Activated T-helper 2 cell treated with anti-CD3 and anti-CD28 coated beads, Interferon-gamma antibody, Interleukin-2, Interleukin-4, amounts not matched to agents 10 μg/mL and 5 μg/mL and 100 μg/mL, durations not matched to agents 14 hours and 24 hours and 36 hours (primary cell): ENCODE measurements around the gene ZNF574. TPM values are rescaled to one million over a fixed set of nuclear protein-coding genes. Genes with fewer than 3 reads are reported as not detected.
"Not testable (repeated sequence)": the region's sequence is repeated elsewhere in the genome, so short reads cannot be mapped to it uniquely, and the experiment has no call there.

Experiments used
- DNase-seq: peaks from one replicate; pipeline ENCODE4 v3.0.0; 2021; ENCODE audit warnings: low spot score
- H3K27ac Mint-ChIP-seq: one replicate; pipeline ENCODE4 v1.8.0; 2021; ENCODE audit warnings: mixed read lengths
- H3K27me3 Mint-ChIP-seq: one replicate; pipeline ENCODE4 v1.8.0; 2021; ENCODE audit warnings: low read depth, mixed read lengths
- H3K36me3 Mint-ChIP-seq: one replicate; pipeline ENCODE4 v1.8.0; 2021; ENCODE audit warnings: low read depth, mixed read lengths
- H3K4me1 Mint-ChIP-seq: one replicate; pipeline ENCODE4 v1.8.0; 2021; ENCODE audit warnings: low read depth, mixed read lengths
- H3K4me3 Mint-ChIP-seq: one replicate; pipeline ENCODE4 v1.8.0; 2021; ENCODE audit warnings: low read depth, mild to moderate bottlenecking, moderate library complexity, mixed read lengths
- H3K9me3 Mint-ChIP-seq: one replicate; pipeline ENCODE4 v1.8.0; 2021; ENCODE audit warnings: mixed read lengths
- intact Hi-C: fragments of 100-400 bp; cut with micrococcal nuclease; formaldehyde crosslinking; loops from one replicate; pipeline ENCODE4 v1.15.1; 2023
- total RNA-seq: library from RNA; stranded (reverse); gene quantifications from 2 replicates; pipeline ENCODE4 v1.2.3, GENCODE V29; 2022

The ZNF574 gene, protein sequence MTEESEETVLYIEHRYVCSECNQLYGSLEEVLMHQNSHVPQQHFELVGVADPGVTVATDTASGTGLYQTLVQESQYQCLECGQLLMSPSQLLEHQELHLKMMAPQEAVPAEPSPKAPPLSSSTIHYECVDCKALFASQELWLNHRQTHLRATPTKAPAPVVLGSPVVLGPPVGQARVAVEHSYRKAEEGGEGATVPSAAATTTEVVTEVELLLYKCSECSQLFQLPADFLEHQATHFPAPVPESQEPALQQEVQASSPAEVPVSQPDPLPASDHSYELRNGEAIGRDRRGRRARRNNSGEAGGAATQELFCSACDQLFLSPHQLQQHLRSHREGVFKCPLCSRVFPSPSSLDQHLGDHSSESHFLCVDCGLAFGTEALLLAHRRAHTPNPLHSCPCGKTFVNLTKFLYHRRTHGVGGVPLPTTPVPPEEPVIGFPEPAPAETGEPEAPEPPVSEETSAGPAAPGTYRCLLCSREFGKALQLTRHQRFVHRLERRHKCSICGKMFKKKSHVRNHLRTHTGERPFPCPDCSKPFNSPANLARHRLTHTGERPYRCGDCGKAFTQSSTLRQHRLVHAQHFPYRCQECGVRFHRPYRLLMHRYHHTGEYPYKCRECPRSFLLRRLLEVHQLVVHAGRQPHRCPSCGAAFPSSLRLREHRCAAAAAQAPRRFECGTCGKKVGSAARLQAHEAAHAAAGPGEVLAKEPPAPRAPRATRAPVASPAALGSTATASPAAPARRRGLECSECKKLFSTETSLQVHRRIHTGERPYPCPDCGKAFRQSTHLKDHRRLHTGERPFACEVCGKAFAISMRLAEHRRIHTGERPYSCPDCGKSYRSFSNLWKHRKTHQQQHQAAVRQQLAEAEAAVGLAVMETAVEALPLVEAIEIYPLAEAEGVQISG
- total RNA-seq, result 15.7 and 16.6 TPM in 2 replicates

DNA sequence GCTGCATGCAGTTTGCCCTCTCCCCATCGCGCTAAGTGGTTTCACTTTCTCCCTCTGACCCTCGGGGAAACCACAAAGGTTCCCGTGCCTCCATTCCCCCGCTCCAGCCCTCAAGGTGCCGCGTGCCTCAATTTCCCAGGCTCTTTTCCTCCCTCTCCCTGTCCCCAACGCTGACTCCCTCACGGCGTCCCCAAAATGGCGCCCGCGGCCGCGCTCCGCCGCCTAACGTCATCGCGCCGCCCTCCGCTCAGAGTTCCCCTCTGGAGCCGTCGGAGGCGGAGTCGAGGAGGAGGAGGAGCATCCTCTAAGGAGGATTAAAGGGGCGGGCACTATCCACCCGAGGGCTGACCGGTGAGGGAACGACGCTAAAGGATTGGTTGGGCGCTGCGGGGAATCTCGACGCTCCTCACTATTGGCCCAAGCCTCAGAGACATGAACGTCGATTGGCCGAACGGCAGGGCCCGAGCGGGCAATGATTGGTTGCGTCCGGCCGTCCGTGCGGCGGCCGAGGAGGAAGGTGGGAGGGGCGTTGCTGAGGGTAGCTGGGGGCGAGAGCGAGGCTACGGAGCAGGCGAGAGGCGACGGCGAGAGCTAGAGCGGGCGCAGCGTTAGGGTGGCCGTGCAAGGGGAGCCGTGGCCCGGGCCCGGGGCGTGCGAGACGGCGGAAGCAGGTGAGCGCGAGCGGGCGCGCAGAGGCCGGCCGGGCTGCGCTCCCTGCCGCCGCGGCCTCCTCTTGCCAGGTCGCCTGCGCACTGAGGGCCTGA lies at the start of gene ZNF574:
ZNF574 (plus strand) TSS at position 551 of the 764 bp plus-strand sequence. CDS start 2,441 bp downstream, outside the sequence.
- Mint-ChIP-seq H3K9me3 (no peaks in the 10 kb centered on the region), H3K27me3 (peaks cover 3% of the 10 kb centered on the region), H3K36me3 (peaks cover 27% of the 10 kb centered on the region), H3K4me3 (peak within 1 kb of the TSS; percentile 97), H3K27ac (peak within 1 kb of the TSS; percentile 100), H3K4me1 (peaks cover 30% of the 10 kb centered on the region)
- DNase-seq, result peak; percentile 98
- intact Hi-C loops, result no loop called here

DNA sequence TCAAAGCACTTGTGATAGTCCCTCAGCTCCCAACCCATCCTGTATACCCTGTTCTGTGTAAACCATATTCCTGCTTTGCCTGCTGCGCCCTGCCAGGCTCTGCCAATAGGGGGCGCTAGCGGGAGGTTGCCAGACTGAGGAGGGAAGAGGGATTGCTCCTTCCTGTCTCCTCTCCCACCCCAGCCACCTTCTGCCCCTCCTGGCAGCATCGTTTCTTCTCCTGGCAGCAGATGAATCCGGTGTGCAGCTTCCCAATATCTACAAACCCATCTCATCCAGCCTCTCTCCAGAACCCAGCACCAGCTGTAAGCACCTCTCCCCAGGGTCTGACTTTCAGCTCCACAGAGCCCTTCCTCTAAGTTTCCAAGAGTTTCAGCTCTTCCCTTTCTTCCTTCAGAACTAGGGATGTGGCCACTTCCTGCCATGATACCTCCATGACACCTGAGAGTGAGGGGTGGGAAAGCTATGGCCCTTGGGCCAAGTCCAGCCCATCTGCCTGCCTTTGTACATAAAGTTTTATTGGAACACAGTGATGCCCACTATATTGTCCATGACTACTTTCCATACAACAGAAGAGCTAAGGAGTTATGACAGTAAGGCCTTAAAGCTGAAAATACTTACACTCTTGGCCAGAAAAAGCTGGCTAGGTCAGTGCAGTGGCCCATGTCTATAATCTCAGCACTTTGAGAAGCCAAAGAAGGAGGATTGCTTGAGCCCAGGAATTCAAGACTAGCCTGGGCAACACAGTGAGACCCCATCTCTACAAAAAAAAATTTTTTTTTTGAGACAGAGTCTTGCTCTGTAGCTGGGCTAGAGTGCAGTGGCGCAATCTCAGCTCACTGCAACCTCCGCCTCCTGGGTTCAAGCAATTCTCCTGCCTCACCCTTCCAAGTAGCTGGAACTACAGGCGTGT lies 47.4 kb upstream of the ZNF574 start:
- no peak overlapping the region for H3K4me3 Mint-ChIP-seq
- no peaks in the 10 kb centered on the region for H3K36me3 Mint-ChIP-seq
- H3K4me1 Mint-ChIP-seq, result no peaks in the 10 kb centered on the region
- DNase-seq, result no peak
- intact Hi-C loops, result no loop called here
- H3K27me3 Mint-ChIP-seq, result peaks cover 4% of the 10 kb centered on the region
- no peak overlapping the region for H3K27ac Mint-ChIP-seq
- no peaks in the 10 kb centered on the region for H3K9me3 Mint-ChIP-seq

DNA sequence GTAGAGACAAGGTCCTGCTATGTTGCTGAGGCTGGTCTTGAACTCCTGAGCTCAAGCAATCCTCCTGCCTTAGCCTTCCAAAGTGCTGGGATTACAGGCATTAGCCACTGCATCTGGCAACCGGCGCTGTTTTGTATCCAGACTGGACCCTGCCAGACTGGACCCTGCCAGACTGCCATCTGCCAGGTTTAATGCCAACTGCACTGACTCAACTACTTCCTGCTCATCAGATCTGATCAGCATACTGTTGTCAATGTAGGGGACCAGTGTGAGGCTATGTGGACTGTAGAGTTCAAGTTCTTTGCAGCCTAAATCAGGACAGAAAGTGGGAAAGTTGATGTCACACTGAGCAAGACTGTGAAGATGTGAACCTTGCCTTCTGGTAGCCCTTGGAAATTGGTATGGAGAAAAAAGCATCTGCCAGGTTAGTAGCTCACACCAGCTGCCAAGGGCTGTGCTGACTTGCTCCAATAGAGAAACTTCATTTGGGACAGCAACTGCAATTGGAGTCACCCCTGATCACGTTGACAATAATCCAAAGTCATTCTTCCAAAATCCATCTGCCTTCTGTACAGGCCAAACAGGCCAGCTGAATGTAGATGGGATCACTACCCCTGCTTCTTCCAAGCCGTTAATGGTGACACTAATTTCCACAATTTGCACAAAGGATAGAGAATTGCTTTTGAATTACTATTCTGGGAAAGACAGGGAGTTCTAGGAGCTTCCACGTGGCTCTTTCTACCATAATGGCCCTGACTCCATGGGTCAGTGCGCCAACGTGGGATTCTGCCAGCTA lies 45.1 kb upstream of the ZNF574 start:
- peaks cover 4% of the 10 kb centered on the region for H3K27me3 Mint-ChIP-seq
- no peaks in the 10 kb centered on the region for H3K36me3 Mint-ChIP-seq
- H3K4me3 Mint-ChIP-seq, result no peak overlapping the region
- H3K9me3 Mint-ChIP-seq, result no peaks in the 10 kb centered on the region
- H3K27ac Mint-ChIP-seq, result no peak overlapping the region
- H3K4me1 Mint-ChIP-seq, result peaks cover 3% of the 10 kb centered on the region
- no peak for DNase-seq
- intact Hi-C loops, result no loop called here

DNA sequence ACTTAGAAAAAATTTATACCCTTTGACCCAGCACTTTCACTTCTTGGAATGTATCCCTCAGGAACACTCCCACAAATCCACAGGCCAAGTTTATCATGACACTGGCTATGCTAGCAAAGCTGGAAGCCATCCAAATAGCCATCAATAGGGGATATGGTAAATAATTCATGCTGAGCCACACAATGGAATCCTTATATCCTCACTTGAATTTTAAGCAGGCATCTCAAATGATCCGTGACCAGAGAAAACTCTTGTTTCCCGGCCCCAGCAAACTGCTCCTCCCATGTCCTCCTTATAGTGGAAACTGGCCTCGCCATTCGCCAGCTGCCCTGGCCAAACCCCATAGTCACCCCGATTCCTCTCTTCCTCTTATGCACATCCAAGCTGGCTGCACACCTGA lies 43.5 kb upstream of the ZNF574 start:
- Mint-ChIP-seq H3K27ac (no peak overlapping the region), H3K36me3 (no peaks in the 10 kb centered on the region), H3K4me3 (no peak overlapping the region), H3K27me3 (peaks cover 4% of the 10 kb centered on the region), H3K4me1 (peaks cover 3% of the 10 kb centered on the region), H3K9me3 (no peaks in the 10 kb centered on the region)
- no peak for DNase-seq
- intact Hi-C loops, result no loop called here

DNA sequence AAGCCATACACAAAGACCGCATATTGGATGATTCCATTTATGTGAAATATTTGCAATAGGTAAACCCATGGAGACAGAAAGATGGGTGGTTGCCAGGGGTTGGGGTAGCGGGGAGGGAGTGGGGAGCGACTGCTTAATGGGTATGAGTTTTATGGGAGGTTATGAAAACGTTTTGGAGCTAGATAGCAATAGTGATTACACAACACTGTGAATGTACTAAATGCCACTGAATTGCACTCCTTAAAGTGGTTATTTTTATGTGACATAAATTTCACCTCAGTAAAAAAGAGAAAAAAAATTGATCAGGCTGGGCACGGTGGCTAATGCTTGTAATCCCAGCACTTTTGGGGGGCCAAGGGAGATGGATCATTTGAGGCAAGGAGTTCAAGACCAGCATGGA lies 42.6 kb upstream of the ZNF574 start:
- Mint-ChIP-seq H3K27me3 (peaks cover 4% of the 10 kb centered on the region), H3K4me1 (peaks cover 3% of the 10 kb centered on the region), H3K4me3 (no peak overlapping the region), H3K36me3 (no peaks in the 10 kb centered on the region), H3K27ac (no peak overlapping the region), H3K9me3 (no peaks in the 10 kb centered on the region)
- no peak for DNase-seq
- intact Hi-C loops, result no loop called here

DNA sequence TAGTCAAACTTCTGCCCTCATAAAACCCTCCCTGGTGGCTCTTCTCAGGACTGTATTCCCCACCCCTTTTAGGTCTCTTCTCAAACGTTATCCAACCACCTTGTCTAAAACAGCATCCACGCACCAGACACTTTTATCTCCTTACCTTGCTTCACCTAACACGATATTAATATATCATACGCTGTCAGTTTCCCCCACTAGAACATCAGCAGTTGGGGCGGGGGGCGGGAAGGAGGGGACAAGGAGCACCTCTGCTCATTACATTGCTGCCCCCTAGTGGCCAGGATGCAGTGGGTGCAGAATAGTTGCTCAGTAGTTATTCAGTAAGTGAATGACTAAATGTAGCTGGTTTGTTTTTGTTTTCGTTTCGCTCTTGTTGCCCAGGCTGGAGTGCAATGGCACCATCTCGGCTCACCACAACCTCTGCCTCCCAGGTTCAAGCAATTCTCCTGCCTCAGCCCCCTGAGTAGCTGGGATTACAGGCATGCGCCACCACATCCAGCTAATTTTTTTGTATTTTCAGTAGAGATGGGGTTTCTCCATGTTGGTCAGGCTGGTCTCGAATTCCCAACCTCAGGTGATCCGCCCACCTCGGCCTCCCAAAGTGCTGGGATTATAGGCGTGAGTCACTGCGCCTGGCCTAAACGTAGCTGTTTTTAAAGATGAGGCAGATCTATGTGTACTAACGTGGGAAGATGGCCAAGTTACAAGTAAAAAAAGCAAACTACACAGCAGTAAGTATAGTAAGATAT lies 41.1 kb upstream of the ZNF574 start:
- intact Hi-C loops, result loop anchor here (2.0 kb wide), 1 partner anchor 76 kb away; the partner anchor contains the start of gene RABAC1
- not testable (repeated sequence) for H3K36me3 Mint-ChIP-seq, H3K4me3 Mint-ChIP-seq, H3K4me1 Mint-ChIP-seq, H3K27ac Mint-ChIP-seq, H3K9me3 Mint-ChIP-seq, H3K27me3 Mint-ChIP-seq
- peak; percentile 51 for DNase-seq

DNA sequence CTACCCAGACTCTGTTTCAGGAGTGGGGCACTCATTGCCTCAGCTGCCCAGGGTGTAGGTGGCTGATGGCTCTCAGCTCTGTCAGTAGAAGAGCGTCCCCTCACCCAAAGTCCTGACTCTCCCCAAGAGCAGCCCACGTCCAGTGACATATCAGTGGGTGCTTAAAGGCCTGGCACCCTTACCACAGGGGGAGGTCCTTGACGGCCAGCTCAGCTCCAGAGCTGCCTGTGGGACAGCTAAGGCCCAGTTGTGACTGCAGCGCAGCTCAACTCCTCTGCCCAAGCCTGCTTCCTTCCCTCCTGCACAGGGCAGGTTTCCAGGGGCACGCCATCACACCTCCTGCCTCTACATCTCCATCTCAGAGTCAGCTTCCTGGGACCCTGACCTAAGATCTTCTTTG lies 38.3 kb upstream of the ZNF574 start:
- peaks cover 3% of the 10 kb centered on the region for H3K4me1 Mint-ChIP-seq
- no peaks in the 10 kb centered on the region for H3K27me3 Mint-ChIP-seq
- H3K27ac Mint-ChIP-seq, result no peak overlapping the region
- intact Hi-C loops, result no loop called here
- H3K9me3 Mint-ChIP-seq, result no peaks in the 10 kb centered on the region
- DNase-seq, result no peak
- H3K4me3 Mint-ChIP-seq, result no peak overlapping the region
- no peaks in the 10 kb centered on the region for H3K36me3 Mint-ChIP-seq

DNA sequence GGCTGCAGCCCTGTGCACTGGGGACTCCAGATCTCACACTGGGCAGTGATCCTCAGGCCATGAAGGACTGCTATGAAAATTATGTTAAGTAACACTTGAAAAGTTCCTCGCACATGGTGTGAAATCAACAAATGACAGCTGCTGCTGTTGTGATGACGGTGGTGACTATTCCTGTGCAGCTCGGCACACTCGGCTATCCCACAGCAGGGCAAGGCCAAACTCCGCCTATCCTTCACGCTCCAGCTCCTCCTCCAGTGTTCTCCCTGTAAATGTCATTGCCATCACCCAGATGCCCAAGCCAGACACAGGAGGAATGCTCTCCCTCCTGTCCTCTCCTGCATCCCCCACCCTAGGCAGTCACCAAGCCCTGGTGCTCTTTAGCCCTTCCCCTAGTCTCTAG lies 37.3 kb upstream of the ZNF574 start:
- intact Hi-C loops, result no loop called here
- Mint-ChIP-seq H3K27ac (no peak overlapping the region), H3K9me3 (no peaks in the 10 kb centered on the region), H3K4me1 (peaks cover 3% of the 10 kb centered on the region), H3K27me3 (no peaks in the 10 kb centered on the region), H3K4me3 (no peak overlapping the region), H3K36me3 (no peaks in the 10 kb centered on the region)
- no peak for DNase-seq

DNA sequence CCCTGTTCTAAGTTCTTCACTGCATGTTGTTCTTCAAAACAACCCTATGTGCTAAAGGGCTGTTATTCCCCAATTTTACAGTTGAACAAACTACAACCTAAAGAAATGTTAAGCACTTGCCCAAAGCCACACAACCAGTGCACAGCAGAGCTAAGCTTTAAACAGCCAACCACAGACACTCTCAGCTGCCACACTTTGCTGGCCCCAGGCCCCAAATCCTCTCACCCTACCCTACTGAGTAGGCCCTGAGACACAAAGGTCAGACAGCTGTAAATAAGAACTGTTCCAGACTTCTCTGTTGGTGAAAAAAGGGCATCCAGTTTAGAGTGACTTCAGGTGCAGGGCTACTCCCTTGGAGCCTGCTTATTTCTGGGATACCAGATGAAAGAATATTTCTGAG lies 35.9 kb upstream of the ZNF574 start:
- intact Hi-C loops, result no loop called here
- H3K4me3 Mint-ChIP-seq, result no peak overlapping the region
- no peak overlapping the region for H3K27ac Mint-ChIP-seq
- H3K9me3 Mint-ChIP-seq, result no peaks in the 10 kb centered on the region
- H3K4me1 Mint-ChIP-seq, result no peaks in the 10 kb centered on the region
- no peaks in the 10 kb centered on the region for H3K36me3 Mint-ChIP-seq
- no peak for DNase-seq
- no peaks in the 10 kb centered on the region for H3K27me3 Mint-ChIP-seq

DNA sequence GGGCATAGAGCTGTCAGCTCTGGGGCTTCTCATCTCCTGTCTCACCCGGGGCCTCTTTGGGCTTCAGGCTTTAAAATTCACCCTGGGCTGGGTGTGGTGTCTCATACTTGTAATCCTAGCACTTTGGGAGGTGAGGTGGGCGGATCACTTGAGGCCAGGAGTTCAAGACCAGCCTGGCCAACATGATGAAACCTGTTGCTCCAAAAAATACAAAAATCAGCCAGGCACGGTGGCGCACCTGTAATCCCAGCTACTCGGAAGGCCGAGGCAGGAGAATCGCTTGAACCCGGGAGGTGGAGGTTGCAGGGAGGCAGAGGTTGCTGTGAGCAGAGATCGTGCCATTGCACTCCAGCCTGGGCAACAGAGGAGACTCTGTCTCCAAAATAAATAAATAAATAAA lies 35.5 kb upstream of the ZNF574 start:
- H3K4me3 Mint-ChIP-seq, H3K4me1 Mint-ChIP-seq, DNase-seq, H3K9me3 Mint-ChIP-seq, H3K27me3 Mint-ChIP-seq, H3K36me3 Mint-ChIP-seq, H3K27ac Mint-ChIP-seq, intact Hi-C loops: not testable (repeated sequence)
